Nephron progenitor cell (in vitro differentiated cells): Measurements from ENCODE around the gene KCND2.
"Not testable (repeated sequence)": the region's sequence is repeated elsewhere in the genome, so short reads cannot be mapped to it uniquely, and the experiment has no call there.

Experiments used
- DNase-seq: peaks from one replicate; pipeline ENCODE4 v3.0.0; 2021
- H3K27ac Mint-ChIP-seq: 2 replicates; pipeline ENCODE4 v1.8.0; 2021; ENCODE audit warnings: mild to moderate bottlenecking, moderate library complexity, mixed read lengths
- H3K27me3 Mint-ChIP-seq: 2 replicates; pipeline ENCODE4 v1.8.0; 2021; ENCODE audit warnings: mild to moderate bottlenecking, low read depth, mixed read lengths; ENCODE audit not compliant: poor library complexity
- H3K36me3 Mint-ChIP-seq: 2 replicates; pipeline ENCODE4 v1.8.0; 2021; ENCODE audit warnings: low read depth, mixed read lengths
- H3K4me1 Mint-ChIP-seq: 2 replicates; pipeline ENCODE4 v1.8.0; 2021; ENCODE audit warnings: mixed read lengths
- H3K4me3 Mint-ChIP-seq: 2 replicates; pipeline ENCODE4 v1.8.0; 2021; ENCODE audit warnings: mild to moderate bottlenecking, moderate library complexity, mixed read lengths
- H3K9me3 Mint-ChIP-seq: 2 replicates; pipeline ENCODE4 v1.8.0; 2021; ENCODE audit warnings: mild to moderate bottlenecking, moderate library complexity, mixed read lengths
- CTCF ChIP-seq: fragments of 200-600 bp; sonication (generic); IDR thresholded peaks from 2 replicates; pipeline ENCODE4 v1.5.0; 2021; ENCODE audit warnings: antibody characterized with exemption

KCND2 gene

GRCh38 chr7:120553491-120553890 is 280.5 kb downstream of the KCND2 start:
- DNase-seq: no peak
- Mint-ChIP-seq H3K27me3 (no peaks in the 10 kb centered on the region), H3K9me3 (no peaks in the 10 kb centered on the region), H3K36me3 (no peaks in the 10 kb centered on the region), H3K4me1 (peaks cover 37% of the 10 kb centered on the region), H3K4me3 (no peak overlapping the region), H3K27ac (no peak overlapping the region)
- TF ChIP-seq CTCF: no peak

GRCh38 chr7:120554960-120555571 is 282.1 kb downstream of the KCND2 start:
- H3K27me3 Mint-ChIP-seq: no peaks in the 10 kb centered on the region
- H3K36me3 Mint-ChIP-seq: no peaks in the 10 kb centered on the region
- TF ChIP-seq CTCF: peak; percentile 84
- peaks cover 21% of the 10 kb centered on the region for H3K4me1 Mint-ChIP-seq
- DNase-seq: peak; percentile 51
- H3K4me3 Mint-ChIP-seq: no peak overlapping the region
- H3K9me3 Mint-ChIP-seq: no peaks in the 10 kb centered on the region
- no peak overlapping the region for H3K27ac Mint-ChIP-seq

- DNase-seq: no peak
- Mint-ChIP-seq H3K27ac (no peak overlapping the region), H3K9me3 (no peaks in the 10 kb centered on the region), H3K4me3 (no peak overlapping the region), H3K36me3 (no peaks in the 10 kb centered on the region), H3K27me3 (no peaks in the 10 kb centered on the region), H3K4me1 (peaks cover 12% of the 10 kb centered on the region)
- TF ChIP-seq CTCF: no peak
Measured at GRCh38 chr7:120564145-120564544, 291.2 kb downstream of the KCND2 start.

GRCh38 chr7:120567204-120567603 is 294.2 kb downstream of the KCND2 start:
- no peak overlapping the region for H3K4me3 Mint-ChIP-seq
- H3K27me3 Mint-ChIP-seq: no peaks in the 10 kb centered on the region
- no peaks in the 10 kb centered on the region for H3K9me3 Mint-ChIP-seq
- no peak overlapping the region for H3K27ac Mint-ChIP-seq
- DNase-seq: no peak
- TF ChIP-seq CTCF: no peak
- H3K4me1 Mint-ChIP-seq: peaks cover 28% of the 10 kb centered on the region
- no peaks in the 10 kb centered on the region for H3K36me3 Mint-ChIP-seq

- not testable (repeated sequence) for H3K36me3 Mint-ChIP-seq, H3K4me1 Mint-ChIP-seq, DNase-seq, H3K27me3 Mint-ChIP-seq, H3K27ac Mint-ChIP-seq, H3K4me3 Mint-ChIP-seq, H3K9me3 Mint-ChIP-seq
Measured at GRCh38 chr7:120578657-120579056, 305.7 kb downstream of the KCND2 start.

GRCh38 chr7:120582916-120583315 is 309.9 kb downstream of the KCND2 start:
- H3K4me1 Mint-ChIP-seq: peaks cover 46% of the 10 kb centered on the region
- no peak for DNase-seq
- no peaks in the 10 kb centered on the region for H3K27me3 Mint-ChIP-seq
- no peak overlapping the region for H3K27ac Mint-ChIP-seq
- H3K9me3 Mint-ChIP-seq: no peaks in the 10 kb centered on the region
- H3K4me3 Mint-ChIP-seq: no peak overlapping the region
- H3K36me3 Mint-ChIP-seq: no peaks in the 10 kb centered on the region
- TF ChIP-seq CTCF: no peak
